ENCODE data around the gene AGTPBP1.

The AGTPBP1 gene

GRCh38 chr9:85547599-85547998 lies 194.2 kb downstream of the AGTPBP1 start:
- no peak for DNase-seq (ENCODE audit: low read depth in 3 of 3, low spot score in 1 of 3)

GRCh38 chr9:85543196-85543595 lies 198.6 kb downstream of the AGTPBP1 start:
- no peak for DNase-seq (ENCODE audit: low read depth in 3 of 3, low spot score in 1 of 3)

- DNase-seq (ENCODE audit: low read depth in 3 of 3, low spot score in 1 of 3): no peak
These were observed 199.9 kb downstream of the AGTPBP1 start for GRCh38 chr9:85541876-85542275.

GRCh38 chr9:85536514-85536913 lies 205.2 kb downstream of the AGTPBP1 start:
- no peak for DNase-seq (ENCODE audit: low read depth in 3 of 3, low spot score in 1 of 3)

GRCh38 chr9:85536076-85536475 lies 205.7 kb downstream of the AGTPBP1 start:
- no peak for DNase-seq (ENCODE audit: low read depth in 3 of 3, low spot score in 1 of 3)

- no peak for DNase-seq (ENCODE audit: low read depth in 3 of 3, low spot score in 1 of 3)
These were observed 207.4 kb downstream of the AGTPBP1 start for GRCh38 chr9:85534340-85534739.

- no peak for DNase-seq (ENCODE audit: low read depth in 3 of 3, low spot score in 1 of 3)
These were observed 208.2 kb downstream of the AGTPBP1 start for GRCh38 chr9:85533538-85533937.

- no peak for DNase-seq (ENCODE audit: low read depth in 3 of 3, low spot score in 1 of 3)
These were observed 211.0 kb downstream of the AGTPBP1 start for GRCh38 chr9:85530721-85531120.

GRCh38 chr9:85528607-85529006 lies 213.1 kb downstream of the AGTPBP1 start:
- no peak for DNase-seq (ENCODE audit: low read depth in 3 of 3, low spot score in 1 of 3)

GRCh38 chr9:85528142-85528541 lies 213.6 kb downstream of the AGTPBP1 start:
- DNase-seq (ENCODE audit: low read depth in 3 of 3, low spot score in 1 of 3): no peak

GRCh38 chr9:85527331-85528020 lies 214.3 kb downstream of the AGTPBP1 start:
- no peak for DNase-seq (ENCODE audit: low read depth in 3 of 3, low spot score in 1 of 3)

- no peak for DNase-seq (ENCODE audit: low read depth in 3 of 3, low spot score in 1 of 3)
These were observed 217.2 kb downstream of the AGTPBP1 start for GRCh38 chr9:85524531-85524930.

- no peak for DNase-seq (ENCODE audit: low read depth in 3 of 3, low spot score in 1 of 3)
These were observed 218.6 kb downstream of the AGTPBP1 start for GRCh38 chr9:85523202-85523601.

- no peak for DNase-seq (ENCODE audit: low read depth in 3 of 3, low spot score in 1 of 3)
These were observed 219.2 kb downstream of the AGTPBP1 start for GRCh38 chr9:85522459-85523092.

GRCh38 chr9:85521371-85522197 lies 220.2 kb downstream of the AGTPBP1 start:
- no peak for DNase-seq (ENCODE audit: low read depth in 3 of 3, low spot score in 1 of 3)

- DNase-seq (ENCODE audit: low read depth in 3 of 3, low spot score in 1 of 3): no peak
These were observed 224.6 kb downstream of the AGTPBP1 start for GRCh38 chr9:85516976-85517637.

GRCh38 chr9:85516455-85516854 lies 225.3 kb downstream of the AGTPBP1 start:
- DNase-seq (ENCODE audit: low read depth in 3 of 3, low spot score in 1 of 3): no peak

GRCh38 chr9:85515021-85515420 lies 226.7 kb downstream of the AGTPBP1 start:
- DNase-seq (ENCODE audit: low read depth in 3 of 3, low spot score in 1 of 3): no peak

GRCh38 chr9:85514256-85514655 lies 227.5 kb downstream of the AGTPBP1 start:
- no peak for DNase-seq (ENCODE audit: low read depth in 3 of 3, low spot score in 1 of 3)

GRCh38 chr9:85511746-85512145 lies 230.0 kb downstream of the AGTPBP1 start:
- DNase-seq (ENCODE audit: low read depth in 3 of 3, low spot score in 1 of 3): no peak

- no peak for DNase-seq (ENCODE audit: low read depth in 3 of 3, low spot score in 1 of 3)
These were observed 230.8 kb downstream of the AGTPBP1 start for GRCh38 chr9:85510830-85511504.

All from stimulated activated CD4-positive, alpha-beta T cell treated with anti-CD3 and anti-CD28 coated beads, TNF-alpha, amount 100 ng/mL, for 1 hour (primary cell).